ENCODE measurements around the gene ACBD3.

ACBD3 gene

GRCh38 chr1:226201029-226201593 lies 14.6 kb upstream of the ACBD3 start:
- DNase-seq: peak in 1 of 2 experiments; percentile 43

GRCh38 chr1:226199971-226200370 lies 13.4 kb upstream of the ACBD3 start:
- no peak for DNase-seq

- DNase-seq: peak; percentile 37 to 86
Measured at GRCh38 chr1:226195144-226195543, 8.6 kb upstream of the ACBD3 start.

GRCh38 chr1:226187380-226187779 lies 839 bp upstream of the ACBD3 start:
- no peak for DNase-seq

- DNase-seq: no peak
Measured at GRCh38 chr1:226187019-226187322, 430 bp upstream of the ACBD3 start.

GRCh38 chr1:226185141-226186036 lies 1.2 kb downstream of the ACBD3 start:
- DNase-seq: no peak

- DNase-seq: no peak
Measured at GRCh38 chr1:226181996-226182714, 4.4 kb downstream of the ACBD3 start.

- no peak for DNase-seq
Measured at GRCh38 chr1:226176870-226177269, 9.7 kb downstream of the ACBD3 start.

GRCh38 chr1:226172589-226172988 lies 14.0 kb downstream of the ACBD3 start:
- no peak for DNase-seq

GRCh38 chr1:226166341-226166740 lies 20.2 kb downstream of the ACBD3 start:
- no peak for DNase-seq

GRCh38 chr1:226164154-226164553 lies 22.4 kb downstream of the ACBD3 start:
- no peak for DNase-seq

GRCh38 chr1:226162898-226163297 lies 23.6 kb downstream of the ACBD3 start:
- DNase-seq: no peak

GRCh38 chr1:226158983-226159382 lies 27.6 kb downstream of the ACBD3 start:
- DNase-seq: no peak

- DNase-seq: no peak
Measured at GRCh38 chr1:226158457-226158856, 28.1 kb downstream of the ACBD3 start.

GRCh38 chr1:226157761-226158316 lies 28.7 kb downstream of the ACBD3 start:
- no peak for DNase-seq

GRCh38 chr1:226154593-226154992 lies 31.9 kb downstream of the ACBD3 start:
- DNase-seq: no peak

GRCh38 chr1:226149806-226150205 lies 36.7 kb downstream of the ACBD3 start:
- DNase-seq: no peak

- no peak for DNase-seq
Measured at GRCh38 chr1:226148121-226148648, 38.4 kb downstream of the ACBD3 start.

GRCh38 chr1:226144045-226144444 lies 42.5 kb downstream of the ACBD3 start:
- DNase-seq: no peak

GRCh38 chr1:226135709-226136108 lies 50.8 kb downstream of the ACBD3 start:
- no peak for DNase-seq

GRCh38 chr1:226135059-226135651 lies 51.4 kb downstream of the ACBD3 start:
- DNase-seq: no peak

- DNase-seq: no peak
Measured at GRCh38 chr1:226134170-226135058, 52.1 kb downstream of the ACBD3 start.

All from NCI-H524 (cell line).